K562 (cell line): ENCODE data around the gene TMEM273. TPM values are rescaled to one million over a fixed set of nuclear protein-coding genes. Genes with fewer than 3 reads are reported as not detected.
A peak's percentile ranks its signal among the peaks of the same experiment; 100 is the strongest.

Source experiments
- ARID1B ChIP-seq: fragments of 450-650 bp; IDR thresholded peaks from 2 replicates; pipeline ENCODE4 v1.6.1; 2016; ENCODE audit warnings: antibody characterized with exemption, mild to moderate bottlenecking, inconsistent platforms
- ARID2 ChIP-seq: fragments of 450-650 bp; IDR thresholded peaks from 2 replicates; pipeline ENCODE4 v1.6.1; 2017; ENCODE audit warnings: antibody characterized with exemption, mild to moderate bottlenecking
- ATF1 ChIP-seq, 2 experiments: fragments of 450-650 bp in 1 of 2; IDR thresholded peaks; 2 replicates each; pipeline ENCODE4 v1.6.1; 2016; ENCODE audit warnings: missing compliant biosample characterization in 1 of 2, missing genetic modification characterization in 1 of 2
- BRF2 ChIP-seq: IDR thresholded peaks from 3 replicates; pipeline ENCODE4 v1.6.1; 2011; ENCODE audit warnings: borderline replicate concordance, mild to moderate bottlenecking; ENCODE audit not compliant: insufficient read length, insufficient read depth
- DMBX1 ChIP-seq: fragments of 250-450 bp; sonication (Bioruptor Pico); IDR thresholded peaks from 2 replicates; pipeline ENCODE4 v1.8.0; 2022; ENCODE audit warnings: inconsistent platforms, mild to moderate bottlenecking, moderate library complexity, borderline replicate concordance
- FOXA1 ChIP-seq: fragments of 450-650 bp; IDR thresholded peaks from 2 replicates; pipeline ENCODE4 v1.6.1; 2016; ENCODE audit warnings: mild to moderate bottlenecking, borderline replicate concordance
- GATAD2B ChIP-seq: fragments of 450-650 bp; IDR thresholded peaks from 2 replicates; pipeline ENCODE4 v1.6.1; 2017; ENCODE audit warnings: mild to moderate bottlenecking, borderline replicate concordance
- HNRNPK ChIP-seq: fragments of 200-400 bp; formaldehyde crosslinking; IDR thresholded peaks from one replicate; pipeline ENCODE4 v1.6.1; 2018; ENCODE audit warnings: mild to moderate bottlenecking, low read depth, low read length; ENCODE audit not compliant: poor library complexity, severe bottlenecking
- MEF2D ChIP-seq: conservative IDR thresholded peaks from 2 replicates; pipeline ENCODE4 v1.6.1; 2016; ENCODE audit warnings: low read depth, missing genetic modification characterization, missing compliant biosample characterization
- PPARD ChIP-seq: fragments of 250-450 bp; sonication (Bioruptor Pico); IDR thresholded peaks from 2 replicates; pipeline ENCODE4 v1.8.0; 2022; ENCODE audit warnings: inconsistent platforms, mild to moderate bottlenecking, moderate library complexity
- PTTG1 ChIP-seq: fragments of 450-650 bp; IDR thresholded peaks from 2 replicates; pipeline ENCODE4 v1.6.1; 2016; ENCODE audit warnings: low read depth, mild to moderate bottlenecking, missing genetic modification characterization, missing compliant biosample characterization
- PURB ChIP-seq: sonication (generic); formaldehyde crosslinking; IDR thresholded peaks from 2 replicates; pipeline ENCODE4 v1.9.0; 2021; ENCODE audit warnings: low read depth, mild to moderate bottlenecking, missing genetic modification reagents
- RBM14 ChIP-seq: fragments of 200-400 bp; formaldehyde crosslinking; IDR thresholded peaks from 2 replicates; pipeline ENCODE4 v1.6.1; 2018; ENCODE audit warnings: low read depth, mild to moderate bottlenecking, low read length, moderate library complexity, borderline replicate concordance; ENCODE audit not compliant: insufficient read depth
- RCOR1 ChIP-seq, 2 experiments: IDR thresholded peaks; 2 replicates each; pipeline ENCODE4 v1.6.1; 2012; ENCODE audit warnings: low read depth in 2 of 2, low read length in 2 of 2, borderline replicate concordance in 1 of 2, improper control_type of control experiment in 1 of 2
- TFAP4 ChIP-seq: sonication (generic); formaldehyde crosslinking; IDR thresholded peaks from 2 replicates; pipeline ENCODE4 v1.8.0; 2022; ENCODE audit warnings: missing genetic modification reagents, mild to moderate bottlenecking, moderate library complexity, borderline replicate concordance
- TRIM28 ChIP-seq: fragments of 450-650 bp; IDR thresholded peaks from 2 replicates; pipeline ENCODE4 v1.6.1; 2017
- ZBTB43 ChIP-seq: sonication (generic); formaldehyde crosslinking; IDR thresholded peaks from 2 replicates; pipeline ENCODE4 v1.8.0; 2023; ENCODE audit warnings: mild to moderate bottlenecking, missing genetic modification reagents
- ZNF354B ChIP-seq: fragments of 250-450 bp; sonication (Bioruptor Pico); IDR thresholded peaks from 2 replicates; pipeline ENCODE4 v1.4.0; 2020
- ZSCAN29 ChIP-seq: fragments of 450-650 bp; IDR thresholded peaks from 2 replicates; pipeline ENCODE4 v1.6.1; 2017
- polyA plus RNA-seq, 8 experiments: library from polyadenylated mRNA; depleted of rRNA in 4 of 8; stranded (reverse) in 5 of 8; unstranded in 3 of 8; fragments of >200 nt; fragmentation: Nextera tagmentation in 2 of 8; fragmentation: Illumina TruSeq in 1 of 8; extraction: Ambion mirVana in 2 of 8; extraction: Trizol in 1 of 8; gene quantifications; 2 replicates each; pipeline versions ENCODE4 v1.2.1 to v1.2.3, GENCODE V29; 2011 to 2014; ENCODE audit warnings: inconsistent platforms in 1 of 8, missing spikeins in 1 of 8
- total RNA-seq, 7 experiments: library from RNA; depleted of rRNA in 6 of 7; stranded (reverse); fragments of >200 nt in 6 of 7; fragmentation: Illumina TruSeq in 2 of 7; extraction: Trizol in 2 of 7; gene quantifications; 2 replicates each; pipeline versions ENCODE4 v1.2.1 to v1.2.3, GENCODE V29; 2011 to 2021; ENCODE audit warnings: low replicate concordance in 1 of 7

TMEM273 gene
- total and polyA plus RNA-seq, 9 of the 15 experiments (the other 6 are each of a cell fraction or from before 2014, with no cell fraction given), result 39.2 to 131 (median 95.6) TPM

- TF ChIP-seq ATF1 (CRISPR knock-in tag; IDR thresholded peaks at IDR 0.05) (no peak), ATF1 (tag; IDR thresholded peaks at IDR 0.05) (no peak), HNRNPK (no peak), TFAP4 (CRISPR knock-in tag) (peak; percentile 46; the same call in 1 of the 2 replicates), MEF2D (tag) (no peak), FOXA1 (no peak), GATAD2B (no peak), DMBX1 (CRISPR knock-in tag) (no peak), PPARD (no peak), RBM14 (no peak), TRIM28 (no peak), ZBTB43 (CRISPR knock-in tag) (no peak), PURB (CRISPR knock-in tag) (no peak), ARID2 (no peak), BRF2 (no peak), ZSCAN29 (no peak), RCOR1 (IDR thresholded peaks at IDR 0.05; ENCODE audit: borderline replicate concordance in 1 of 2, low read depth in 2 of 2, low read length in 2 of 2) (peak in 1 of 2 experiments; percentile 52; a peak in 1 of 4 replicates), PTTG1 (tag) (no peak), ZNF354B (no peak), ARID1B (peak; percentile 19; the same call in 1 of the 2 replicates)
Measured at GRCh38 chr10:49174926-49175500, 13.2 kb downstream of the TMEM273 start (continued).
